HepG2 (cell line): ENCODE data around the gene RPAP2. TPM values are rescaled to one million over a fixed set of nuclear protein-coding genes. Genes with fewer than 3 reads are reported as not detected.

Source experiments
- ATAC-seq: fragments of 200-7000 bp; cut with Tn5 transposase; 3 replicates; pipeline ENCODE4 v1.9.1; 2020; ENCODE audit warnings: mild to moderate bottlenecking, moderate library complexity
- BruUV-seq: library from RNA; stranded (reverse); fragments of 400-500 nt; replicated peaks from 2 replicates; lab custom pipeline; 2021; lab: Mats Ljungman, UMichigan
- CTCF ChIA-PET: fragments of 300-600 bp; formaldehyde crosslinking; extraction: SDS; loops from one replicate; lab custom pipeline; 2021; ENCODE audit warnings: low total read pairs, inconsistent platforms, low intra/inter-chr PET ratio; lab: Yijun Ruan, JAX
- POLR2A ChIA-PET: fragments of 350-600 bp; sonication (Branson Sonifier 250); formaldehyde crosslinking; loops from one replicate; lab custom pipeline; 2020; ENCODE audit warnings: antibody characterized with exemption, inconsistent platforms; lab: Yijun Ruan, JAX
- DNase-seq: peaks from one replicate; pipeline ENCODE4 v3.0.0-alpha.2; 2015; ENCODE audit warnings: low spot score
- FAIRE-seq: peaks from 3 replicates; lab custom pipeline; 2011; peaks lifted over from hg19 to GRCh38; lab: Jason Lieb, UNC
- H2AFZ ChIP-seq: one replicate; pipeline ENCODE4 v1.6.1; 2011; ENCODE audit warnings: low read length, inconsistent platforms
- H3K27ac ChIP-seq: fragments of 300-600 bp; 3 replicates; pipeline ENCODE4 v1.8.0; 2011; ENCODE audit warnings: mixed run types, mild to moderate bottlenecking, mixed read lengths, low read length, inconsistent platforms; ENCODE audit not compliant: insufficient read depth; ENCODE audit errors: extremely low read length
- H3K27me3 ChIP-seq, 2 experiments: fragments of 200-600 bp in 1 of 2; 2 replicates in 1 of 2; 3 replicates in 1 of 2; pipeline versions ENCODE4 v1.6.0 to v1.8.0; 2011; ENCODE audit warnings: low read length in 2 of 2, mild to moderate bottlenecking in 2 of 2, moderate library complexity in 2 of 2, inconsistent platforms in 1 of 2; ENCODE audit not compliant: insufficient read depth in 2 of 2, control insufficient read depth in 1 of 2
- H3K36me3 ChIP-seq, 2 experiments: fragments of 200-600 bp in 1 of 2; replicated peaks in 1 of 2; 2 replicates in 1 of 2; 3 replicates in 1 of 2; pipeline versions ENCODE4 v1.5.1 to v1.8.0; 2011; ENCODE audit warnings: low read length in 2 of 2, inconsistent platforms in 1 of 2; ENCODE audit not compliant: insufficient read depth in 2 of 2, control insufficient read depth in 1 of 2
- H3K4me1 ChIP-seq: 2 replicates; pipeline ENCODE4 v1.5.1; 2012; ENCODE audit warnings: low read length, inconsistent platforms; ENCODE audit not compliant: insufficient read depth
- H3K4me2 ChIP-seq: 2 replicates; pipeline ENCODE4 v1.6.0; 2011; ENCODE audit warnings: low read depth, low read length, inconsistent platforms
- H3K4me3 ChIP-seq, 3 experiments: fragments of 200-600 bp in 1 of 3; sonication (generic), shearing (Covaris generic) in 1 of 3; replicated peaks in 1 of 3; 2 replicates each; pipeline ENCODE4 v1.5.1; 2011 to 2016; ENCODE audit warnings: low read length in 3 of 3, inconsistent platforms in 2 of 3, low read depth in 2 of 3, mild to moderate bottlenecking in 2 of 3, control low read depth in 1 of 3, mixed read lengths in 1 of 3; ENCODE audit not compliant: insufficient read depth in 1 of 3
- H3K79me2 ChIP-seq: one replicate; pipeline ENCODE4 v1.6.1; 2011; ENCODE audit warnings: low read length, inconsistent platforms; ENCODE audit not compliant: insufficient read depth
- H3K9ac ChIP-seq: 2 replicates; pipeline ENCODE4 v1.6.0; 2011; ENCODE audit warnings: mild to moderate bottlenecking, low read depth, low read length, inconsistent platforms; ENCODE audit not compliant: insufficient read depth
- H3K9me3 ChIP-seq: 2 replicates; pipeline ENCODE4 v1.5.1; 2012; ENCODE audit warnings: mild to moderate bottlenecking, low read length
- H4K20me1 ChIP-seq: 2 replicates; pipeline ENCODE4 v1.6.0; 2011; ENCODE audit warnings: inconsistent platforms, mild to moderate bottlenecking, low read length, moderate library complexity; ENCODE audit not compliant: insufficient read depth
- ELF4 ChIP-seq: sonication (generic); formaldehyde crosslinking; IDR thresholded peaks from 2 replicates; pipeline ENCODE4 v1.5.0; 2020; ENCODE audit warnings: missing genetic modification reagents, mild to moderate bottlenecking, moderate library complexity, borderline replicate concordance
- GPN1 ChIP-seq: sonication (generic); formaldehyde crosslinking; IDR thresholded peaks from 2 replicates; pipeline ENCODE4 v1.5.1; 2020; ENCODE audit warnings: missing genetic modification reagents, borderline replicate concordance
- KLF6 ChIP-seq: IDR thresholded peaks from 2 replicates; pipeline ENCODE4 v1.8.0; 2016; ENCODE audit warnings: missing biosample characterization, missing genetic modification reagents
- NFYC ChIP-seq: IDR thresholded peaks from 2 replicates; pipeline ENCODE4 v1.6.1; 2016; ENCODE audit warnings: missing genetic modification reagents, missing compliant biosample characterization
- ZNF124 ChIP-seq: sonication (generic); formaldehyde crosslinking; IDR thresholded peaks from 2 replicates; pipeline ENCODE4 v1.4.0; 2020; ENCODE audit warnings: missing genetic modification reagents
- ZNF225 ChIP-seq: sonication (generic); formaldehyde crosslinking; IDR thresholded peaks from 2 replicates; pipeline ENCODE4 v1.4.0; 2020; ENCODE audit warnings: mild to moderate bottlenecking, missing genetic modification reagents
- ZNF251 ChIP-seq: sonication (generic); formaldehyde crosslinking; IDR thresholded peaks from 2 replicates; pipeline ENCODE4 v1.9.0; 2021; ENCODE audit warnings: mild to moderate bottlenecking, missing genetic modification reagents
- ZNF256 ChIP-seq: sonication (generic); formaldehyde crosslinking; conservative IDR thresholded peaks from 2 replicates; pipeline ENCODE4 v1.4.0; 2020; ENCODE audit warnings: missing genetic modification reagents
- ZNF33A ChIP-seq: sonication (generic); formaldehyde crosslinking; IDR thresholded peaks from 2 replicates; pipeline ENCODE4 v1.5.1; 2020; ENCODE audit warnings: missing genetic modification reagents, mild to moderate bottlenecking, moderate library complexity, borderline replicate concordance
- ZNF619 ChIP-seq: sonication (generic); formaldehyde crosslinking; IDR thresholded peaks from 2 replicates; pipeline ENCODE4 v1.4.0; 2020; ENCODE audit warnings: mild to moderate bottlenecking, missing genetic modification reagents
- ZNF660 ChIP-seq: sonication (generic); formaldehyde crosslinking; IDR thresholded peaks from 2 replicates; pipeline ENCODE4 v1.5.1; 2020; ENCODE audit warnings: mild to moderate bottlenecking, low read depth, missing genetic modification reagents, borderline replicate concordance
- ZNF720 ChIP-seq: sonication (generic); formaldehyde crosslinking; IDR thresholded peaks from 2 replicates; pipeline ENCODE4 v1.4.0; 2020; ENCODE audit warnings: missing genetic modification reagents
- ZNF776 ChIP-seq: sonication (generic); formaldehyde crosslinking; IDR thresholded peaks from 2 replicates; pipeline ENCODE4 v1.4.0; 2020; ENCODE audit warnings: mild to moderate bottlenecking, missing genetic modification reagents
- ZNF780A ChIP-seq: sonication (generic); formaldehyde crosslinking; IDR thresholded peaks from 2 replicates; pipeline ENCODE4 v1.8.0; 2022; ENCODE audit warnings: mild to moderate bottlenecking, missing genetic modification reagents, moderate library complexity
- ZSCAN12 ChIP-seq: sonication (generic); formaldehyde crosslinking; IDR thresholded peaks from 2 replicates; pipeline ENCODE4 v1.9.0; 2021; ENCODE audit warnings: mild to moderate bottlenecking, missing genetic modification reagents
- ZSCAN22 ChIP-seq: sonication (generic); formaldehyde crosslinking; IDR thresholded peaks from 2 replicates; pipeline ENCODE4 v1.4.0; 2020; ENCODE audit warnings: mild to moderate bottlenecking, missing genetic modification reagents
- WGBS: methylation state at CpG from one replicate; pipeline ENCODE4 v1.1.6; 2017; ENCODE audit warnings: low lambda C conversion rate; 5-methylcytosine and 5-hydroxymethylcytosine counted together
- in situ Hi-C: cut with HindIII; loops from 2 replicates; pipeline ENCODE4 v1.10.0; 2017; ENCODE audit warnings: low pct_unique_long_range_greater_than_20kb; ENCODE audit not compliant: extremely low pct_ligation_motif_present
- intact Hi-C: fragments of 100-400 bp; cut with micrococcal nuclease; formaldehyde crosslinking; loops from one replicate; pipeline ENCODE4 v1.10.0; 2022; ENCODE audit not compliant: unreplicated experiment
- polyA plus RNA-seq, 8 experiments: library from polyadenylated mRNA; depleted of rRNA in 3 of 8; stranded (reverse) in 7 of 8; unstranded in 1 of 8; fragments of >200 nt; fragmentation: Illumina TruSeq in 4 of 8; extraction: Trizol in 4 of 8; gene quantifications; 2 replicates each; pipeline versions ENCODE4 v1.2.1 to v1.2.3, GENCODE V29; 2011 to 2016; ENCODE audit warnings: low read depth in 4 of 8, missing spikeins in 1 of 8, mixed read lengths in 1 of 8; ENCODE audit not compliant: insufficient read depth in 1 of 8
- total RNA-seq, 5 experiments: library from RNA; depleted of rRNA; stranded (reverse); fragments of >200 nt; fragmentation: Illumina TruSeq; extraction: Trizol; gene quantifications; 2 replicates each; pipeline ENCODE4 v1.2.3, GENCODE V29; 2016; ENCODE audit warnings: low read depth in 1 of 5
- TF ChIP-seq, protein P1 (sequence below): IDR thresholded peaks from 2 replicates; pipeline ENCODE4 v1.6.1; 2018; ENCODE audit warnings: missing genetic modification reagents, mild to moderate bottlenecking, missing compliant biosample characterization
- TF ChIP-seq, protein P2 (sequence below): sonication (generic); formaldehyde crosslinking; IDR thresholded peaks from 2 replicates; pipeline ENCODE4 v1.4.0; 2020; ENCODE audit warnings: mild to moderate bottlenecking, low read depth, missing genetic modification reagents
- TF ChIP-seq, protein P3 (sequence below): sonication (generic); formaldehyde crosslinking; IDR thresholded peaks from 2 replicates; pipeline ENCODE4 v1.4.0; 2020; ENCODE audit warnings: mild to moderate bottlenecking, missing genetic modification reagents

The RPAP2 gene
- total and polyA plus RNA-seq, 2 of the 13 experiments (the other 11 are each of a cell fraction or from before 2014, with no cell fraction given): 10.0 to 34.8 TPM

DNA sequence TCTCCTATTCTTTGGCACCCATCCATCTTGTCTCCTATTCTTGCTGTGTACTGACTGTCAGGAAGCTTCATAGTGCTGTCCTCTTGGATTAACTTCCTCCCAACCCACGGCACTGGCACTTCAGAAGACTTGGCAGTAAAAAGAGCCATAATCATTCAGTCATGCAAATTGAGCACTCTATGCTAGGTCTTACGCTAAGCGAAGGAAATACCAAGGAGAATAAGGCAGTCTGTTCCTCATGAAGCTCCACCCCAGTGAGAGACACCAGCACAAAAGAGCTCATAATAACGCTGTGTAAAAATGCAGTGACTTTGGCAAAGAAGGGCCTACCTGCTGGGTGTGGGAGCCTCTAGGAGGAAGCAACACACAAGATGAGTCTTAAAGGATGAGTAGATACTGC lies 120.8 kb downstream of the RPAP2 start:
- Histone ChIP-seq H3K36me3 (no peaks in the 10 kb centered on the region), H4K20me1 (no peaks in the 10 kb centered on the region), H3K27me3 (peaks cover 0 to 7% of the 10 kb centered on the region in 2 experiments; a peak in 1 of 5 replicates), H3K27ac (no peak overlapping the region), H2AFZ (no peak overlapping the region), H3K4me1 (no peaks in the 10 kb centered on the region), H3K4me2 (no peak overlapping the region), H3K79me2 (no peaks in the 10 kb centered on the region), H3K4me3 (no peak overlapping the region), H3K9ac (no peak overlapping the region), H3K9me3 (no peaks in the 10 kb centered on the region)
- ChIA-PET POLR2A (no interaction called here), CTCF (no interaction called here)
- in situ Hi-C loops (no loop called here), intact Hi-C loops (no loop called here)
- no peak for FAIRE-seq
- no TSS peak for BruUV-seq
- 53% methylated on average over 4 of the region's 4 CpGs for WGBS
- ATAC-seq: no peak
- TF ChIP-seq, protein P1, sequence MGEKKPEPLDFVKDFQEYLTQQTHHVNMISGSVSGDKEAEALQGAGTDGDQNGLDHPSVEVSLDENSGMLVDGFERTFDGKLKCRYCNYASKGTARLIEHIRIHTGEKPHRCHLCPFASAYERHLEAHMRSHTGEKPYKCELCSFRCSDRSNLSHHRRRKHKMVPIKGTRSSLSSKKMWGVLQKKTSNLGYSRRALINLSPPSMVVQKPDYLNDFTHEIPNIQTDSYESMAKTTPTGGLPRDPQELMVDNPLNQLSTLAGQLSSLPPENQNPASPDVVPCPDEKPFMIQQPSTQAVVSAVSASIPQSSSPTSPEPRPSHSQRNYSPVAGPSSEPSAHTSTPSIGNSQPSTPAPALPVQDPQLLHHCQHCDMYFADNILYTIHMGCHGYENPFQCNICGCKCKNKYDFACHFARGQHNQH (CRISPR knock-in tag): no peak
- no peak for TF ChIP-seq ZSCAN22 (CRISPR knock-in tag)
- no peak for TF ChIP-seq ZNF256 (CRISPR knock-in tag)
- no peak for TF ChIP-seq ZNF124 (CRISPR knock-in tag)
- no peak for TF ChIP-seq ZNF780A
- TF ChIP-seq GPN1 (CRISPR knock-in tag): no peak
- TF ChIP-seq NFYC (CRISPR knock-in tag): no peak
- TF ChIP-seq, protein P2, sequence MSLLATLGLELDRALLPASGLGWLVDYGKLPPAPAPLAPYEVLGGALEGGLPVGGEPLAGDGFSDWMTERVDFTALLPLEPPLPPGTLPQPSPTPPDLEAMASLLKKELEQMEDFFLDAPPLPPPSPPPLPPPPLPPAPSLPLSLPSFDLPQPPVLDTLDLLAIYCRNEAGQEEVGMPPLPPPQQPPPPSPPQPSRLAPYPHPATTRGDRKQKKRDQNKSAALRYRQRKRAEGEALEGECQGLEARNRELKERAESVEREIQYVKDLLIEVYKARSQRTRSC (CRISPR knock-in tag): no peak
- TF ChIP-seq ZNF251 (CRISPR knock-in tag): no peak
- no peak for TF ChIP-seq ZNF225
- no peak for TF ChIP-seq ZNF33A (CRISPR knock-in tag)
- TF ChIP-seq ELF4 (CRISPR knock-in tag): no peak
- TF ChIP-seq, protein P3, sequence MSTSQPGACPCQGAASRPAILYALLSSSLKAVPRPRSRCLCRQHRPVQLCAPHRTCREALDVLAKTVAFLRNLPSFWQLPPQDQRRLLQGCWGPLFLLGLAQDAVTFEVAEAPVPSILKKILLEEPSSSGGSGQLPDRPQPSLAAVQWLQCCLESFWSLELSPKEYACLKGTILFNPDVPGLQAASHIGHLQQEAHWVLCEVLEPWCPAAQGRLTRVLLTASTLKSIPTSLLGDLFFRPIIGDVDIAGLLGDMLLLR (CRISPR knock-in tag): no peak
- TF ChIP-seq ZNF776 (CRISPR knock-in tag): no peak
- no peak for TF ChIP-seq ZSCAN12 (CRISPR knock-in tag)
- no peak for TF ChIP-seq KLF6 (CRISPR knock-in tag)
- TF ChIP-seq ZNF619 (CRISPR knock-in tag): no peak
- no peak for TF ChIP-seq ZNF720 (CRISPR knock-in tag)
- no peak for TF ChIP-seq ZNF660 (CRISPR knock-in tag)
- DNase-seq: no peak
